ENCODE results near the gene C20orf141. TPM values are rescaled to one million over a fixed set of nuclear protein-coding genes. Genes with fewer than 3 reads are reported as not detected.

Gene C20orf141
- total RNA-seq, 1 donor from 2014 or later = not detected

GRCh38 chr20:2840967-2841531, 26.3 kb downstream of the C20orf141 start:
- no peak for DNase-seq (ENCODE audit: extremely low read depth, low read depth, low spot score)

- DNase-seq (ENCODE audit: extremely low read depth, low read depth, low spot score) = no peak
Measured at GRCh38 chr20:2845607-2846006, 30.8 kb downstream of the C20orf141 start.

DNA sequence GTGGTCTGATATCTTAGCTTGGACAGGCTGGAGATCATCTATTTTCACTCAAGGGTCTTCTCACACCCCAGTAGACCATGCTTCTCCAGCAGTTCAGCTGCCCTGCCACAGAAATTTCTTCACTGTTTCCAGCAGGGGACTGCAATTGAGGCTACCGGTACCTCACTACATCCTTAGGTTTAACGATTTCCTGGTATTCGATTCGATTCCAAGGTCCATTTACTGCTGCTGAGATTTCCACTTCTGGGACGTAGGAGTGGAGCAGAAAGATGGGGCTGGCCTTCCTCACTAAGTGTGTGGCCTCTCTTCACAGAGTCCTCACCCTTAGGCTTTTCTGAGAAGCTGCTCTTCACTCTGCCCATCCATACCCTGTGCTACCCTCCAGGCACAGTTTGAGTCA, 31.9 kb downstream of the C20orf141 start:
- DNase-seq (ENCODE audit: extremely low read depth, low read depth, low spot score) = no peak

DNA sequence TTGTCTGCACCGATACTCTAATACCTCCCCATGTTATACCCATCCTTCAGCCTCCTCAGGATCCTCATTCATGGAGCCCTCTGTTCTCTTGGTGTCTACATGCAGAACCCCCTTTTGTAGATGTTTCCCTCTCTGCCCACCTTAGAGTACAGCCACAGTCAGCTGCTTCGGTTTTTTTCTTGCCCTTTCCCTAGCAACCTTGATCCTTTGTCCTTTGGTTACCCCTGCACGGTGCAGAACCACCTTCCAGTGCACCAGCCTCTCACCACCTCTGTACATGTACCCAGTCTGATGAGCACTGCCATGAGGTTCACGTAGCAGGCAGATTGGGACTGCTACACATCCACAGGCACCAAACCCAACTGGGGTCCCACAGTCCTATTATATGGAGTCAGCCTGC, 33.0 kb downstream of the C20orf141 start:
- DNase-seq (ENCODE audit: extremely low read depth, low read depth, low spot score) = no peak

- no peak for DNase-seq (ENCODE audit: extremely low read depth, low read depth, low spot score)
Measured at GRCh38 chr20:2849529-2849928, 34.7 kb downstream of the C20orf141 start.

DNA sequence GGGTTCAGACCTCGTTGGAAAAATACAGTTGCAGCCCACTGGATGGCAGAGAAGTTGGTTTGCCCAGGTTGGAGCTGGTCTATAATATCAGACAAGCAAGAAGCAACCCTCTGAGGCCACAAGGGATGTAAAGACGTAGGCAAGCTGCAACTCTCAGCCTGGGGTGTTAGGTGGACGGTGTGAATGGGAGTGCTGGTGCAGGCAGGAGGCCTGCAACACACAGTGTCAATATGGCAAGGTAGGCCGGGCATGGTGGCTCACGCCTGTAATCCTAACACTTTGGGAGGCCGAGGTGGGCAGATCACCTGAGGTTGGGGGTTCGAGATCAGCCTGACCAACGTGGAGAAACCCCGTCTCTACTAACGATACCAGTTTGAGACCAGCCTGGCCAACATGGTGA, 36.3 kb downstream of the C20orf141 start:
- DNase-seq (ENCODE audit: extremely low read depth, low read depth, low spot score) = no peak

DNA sequence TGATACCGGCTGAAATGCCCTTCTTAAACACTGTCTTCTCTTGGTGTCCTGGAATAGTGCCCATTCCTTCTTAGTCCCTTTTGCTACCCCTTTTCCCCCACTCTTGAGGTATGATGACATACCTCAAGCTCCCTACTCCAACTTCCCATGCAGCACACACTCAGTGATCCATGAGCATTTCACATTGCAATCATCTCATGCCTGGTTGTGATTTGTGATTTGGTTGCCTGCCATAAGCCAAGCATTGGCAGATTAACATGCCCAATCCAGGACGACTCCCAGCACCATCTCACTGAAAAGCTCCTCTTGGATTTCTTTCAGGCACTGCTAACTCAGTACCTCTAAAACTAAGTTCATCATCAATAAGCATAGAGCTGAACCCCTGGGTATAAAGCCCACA, 43.8 kb downstream of the C20orf141 start:
- DNase-seq (ENCODE audit: extremely low read depth, low read depth, low spot score) = no peak

- no peak for DNase-seq (ENCODE audit: extremely low read depth, low read depth, low spot score)
Measured at GRCh38 chr20:2859330-2860121, 44.7 kb downstream of the C20orf141 start.

GRCh38 chr20:2864626-2865025, 49.8 kb downstream of the C20orf141 start:
- no peak for DNase-seq (ENCODE audit: extremely low read depth, low read depth, low spot score)

DNA sequence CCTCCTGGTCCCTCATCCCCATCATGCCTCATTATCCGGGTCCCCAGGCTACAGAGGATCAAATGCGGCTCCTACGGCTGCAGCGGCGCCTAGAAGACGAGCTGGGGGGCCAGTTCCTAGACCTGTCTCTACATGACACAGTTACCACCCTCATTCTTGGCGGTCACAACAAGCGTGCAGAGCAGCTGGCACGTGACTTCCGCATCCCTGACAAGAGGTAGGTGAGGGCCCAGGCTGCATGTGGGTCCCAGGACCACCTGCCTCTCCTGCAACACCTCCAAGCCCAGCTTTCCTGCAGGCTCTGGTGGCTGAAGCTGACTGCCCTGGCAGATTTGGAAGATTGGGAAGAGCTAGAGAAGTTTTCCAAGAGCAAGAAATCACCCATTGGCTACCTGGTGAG, 50.3 kb downstream of the C20orf141 start:
- no peak for DNase-seq (ENCODE audit: extremely low read depth, low read depth, low spot score)

Other genes with a start within 250 kb of the C20orf141 start
- gene NOP56, start 162.4 kb upstream of the C20orf141 start, total RNA-seq = 122 and 123 TPM in 2 replicates
- gene IDH3B, start 150.8 kb upstream of the C20orf141 start, total RNA-seq = 81.7 and 111 TPM in 2 replicates
- 2.3 and 4.1 TPM in 2 replicates for gene EBF4, start 122.2 kb upstream of the C20orf141 start, total RNA-seq
- gene CPXM1, start 14.4 kb upstream of the C20orf141 start, total RNA-seq = 4.3 and 12.5 TPM in 2 replicates
- not detected in 2 replicates for gene TMEM239, start 1.4 kb downstream of the C20orf141 start, total RNA-seq
- 13.4 and 22.7 TPM in 2 replicates for gene PCED1A, start 25.7 kb downstream of the C20orf141 start, total RNA-seq
- 32.8 and 36.6 TPM in 2 replicates for gene VPS16, start 25.8 kb downstream of the C20orf141 start, total RNA-seq
- 46.9 and 62.0 TPM in 2 replicates for gene PTPRA, start 58.5 kb downstream of the C20orf141 start, total RNA-seq
- 0.48 TPM in 1 of 2 replicates, not detected in the other for gene GNRH2, start 228.6 kb downstream of the C20orf141 start, total RNA-seq
- 30.8 and 37.9 TPM in 2 replicates for gene MRPS26, start 231.1 kb downstream of the C20orf141 start, total RNA-seq

All from glomerular endothelial cell (primary cell).